Measurements from ENCODE around the gene PPP1R3F.

DNA sequence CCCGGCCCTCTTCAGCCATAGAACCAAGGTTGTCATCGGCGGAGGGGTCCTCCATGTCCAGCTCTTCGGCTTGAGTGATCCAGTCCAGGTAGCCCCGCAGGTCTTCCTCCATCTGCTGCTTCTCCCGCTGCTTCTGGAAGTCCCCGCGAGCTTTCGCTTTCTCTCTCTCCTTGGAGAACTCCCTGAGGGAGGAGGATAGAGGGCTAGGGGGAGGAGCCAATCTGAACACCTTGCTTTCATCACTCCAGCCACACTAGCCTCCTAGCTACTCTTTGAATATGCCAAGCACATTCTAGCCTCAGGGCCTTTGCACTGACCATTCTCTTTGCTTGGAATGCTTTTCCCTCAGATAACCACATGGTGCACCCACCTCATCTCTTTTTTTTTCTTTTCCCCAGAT lies 42.6 kb upstream of the PPP1R3F start:
- TF ChIP-seq CTCF (IDR thresholded peaks at IDR 0.05; ENCODE audit: low read depth, low read length, missing input control) = no peak
- TF ChIP-seq REST (IDR thresholded peaks at IDR 0.05) = no peak
- no peak for TF ChIP-seq YY1 (IDR thresholded peaks at IDR 0.05)
- TF ChIP-seq MAX (IDR thresholded peaks at IDR 0.05) = no peak
- TF ChIP-seq SP1 (IDR thresholded peaks at IDR 0.05) = no peak
- no peak for TF ChIP-seq JUND (IDR thresholded peaks at IDR 0.05)
- TF ChIP-seq TAF1 (conservative IDR thresholded peaks at IDR 0.05) = no peak
- TF ChIP-seq RAD21 (IDR thresholded peaks at IDR 0.05) = no peak
- TF ChIP-seq NR2F2 (IDR thresholded peaks at IDR 0.05) = no peak
- no peak for TF ChIP-seq GABPA (IDR thresholded peaks at IDR 0.05 in 1 of 2, conservative IDR thresholded peaks at IDR 0.05 in 1 of 2)

All from liver (tissue), 3 donors.